ENCODE results near the gene KLHDC3. TPM values are rescaled to one million over a fixed set of nuclear protein-coding genes. Genes with fewer than 3 reads are reported as not detected.

KLHDC3 gene
- total and polyA plus RNA-seq, 12 donors = 51.2 to 144 (median 110) TPM

DNA sequence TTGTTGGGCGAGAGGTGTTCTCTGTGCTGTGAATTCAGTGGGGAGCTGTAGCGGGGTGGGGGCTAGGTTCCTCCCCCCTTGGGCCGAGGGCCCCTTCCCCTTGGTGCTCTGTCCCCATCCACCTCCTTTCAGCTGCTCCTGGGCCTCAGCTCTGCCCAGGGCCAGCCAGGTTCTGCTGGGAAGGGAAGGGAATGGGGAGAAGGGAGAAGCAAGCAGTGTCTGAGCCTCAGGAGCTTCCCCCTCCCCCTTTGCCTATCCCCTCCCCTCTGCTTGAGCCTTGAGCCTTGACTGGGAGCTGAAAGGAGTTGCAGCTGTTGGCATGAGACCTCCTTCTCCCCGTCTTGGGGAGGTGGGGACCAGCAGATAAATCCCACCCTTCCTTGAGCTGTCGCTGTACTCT is 6.8 kb downstream of the KLHDC3 start:
- Histone ChIP-seq H3K4me1 (replicated peaks in 1 of 2) (peaks cover 25 to 45% of the 10 kb centered on the region in 2 donors), H3K4me3 (peak overlapping the region in 2 of 4 donors; percentile 76 to 99), H3K27ac (peak overlapping the region; percentile 77 to 97 (median 84)), H3K36me3 (replicated peaks in 1 of 2) (peaks cover 0 to 45% of the 10 kb centered on the region in 2 donors), H3K27me3 (no peaks in the 10 kb centered on the region), H3K9me3 (replicated peaks in 1 of 3) (no peaks in the 10 kb centered on the region)
- WGBS, 4 donors = 32 to 52% (median 48%) methylated on average over 4 to 5 of the region's 5 CpGs
- intact Hi-C loops (cut with DNase I) = no loop called here
- DNase-seq = peak in 1 of 7 donors; percentile 29
- TF ChIP-seq, protein P1, sequence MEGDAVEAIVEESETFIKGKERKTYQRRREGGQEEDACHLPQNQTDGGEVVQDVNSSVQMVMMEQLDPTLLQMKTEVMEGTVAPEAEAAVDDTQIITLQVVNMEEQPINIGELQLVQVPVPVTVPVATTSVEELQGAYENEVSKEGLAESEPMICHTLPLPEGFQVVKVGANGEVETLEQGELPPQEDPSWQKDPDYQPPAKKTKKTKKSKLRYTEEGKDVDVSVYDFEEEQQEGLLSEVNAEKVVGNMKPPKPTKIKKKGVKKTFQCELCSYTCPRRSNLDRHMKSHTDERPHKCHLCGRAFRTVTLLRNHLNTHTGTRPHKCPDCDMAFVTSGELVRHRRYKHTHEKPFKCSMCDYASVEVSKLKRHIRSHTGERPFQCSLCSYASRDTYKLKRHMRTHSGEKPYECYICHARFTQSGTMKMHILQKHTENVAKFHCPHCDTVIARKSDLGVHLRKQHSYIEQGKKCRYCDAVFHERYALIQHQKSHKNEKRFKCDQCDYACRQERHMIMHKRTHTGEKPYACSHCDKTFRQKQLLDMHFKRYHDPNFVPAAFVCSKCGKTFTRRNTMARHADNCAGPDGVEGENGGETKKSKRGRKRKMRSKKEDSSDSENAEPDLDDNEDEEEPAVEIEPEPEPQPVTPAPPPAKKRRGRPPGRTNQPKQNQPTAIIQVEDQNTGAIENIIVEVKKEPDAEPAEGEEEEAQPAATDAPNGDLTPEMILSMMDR (IDR thresholded peaks at IDR 0.05) = no peak
- TF ChIP-seq POLR2A (IDR thresholded peaks at IDR 0.05) = no peak

DNA sequence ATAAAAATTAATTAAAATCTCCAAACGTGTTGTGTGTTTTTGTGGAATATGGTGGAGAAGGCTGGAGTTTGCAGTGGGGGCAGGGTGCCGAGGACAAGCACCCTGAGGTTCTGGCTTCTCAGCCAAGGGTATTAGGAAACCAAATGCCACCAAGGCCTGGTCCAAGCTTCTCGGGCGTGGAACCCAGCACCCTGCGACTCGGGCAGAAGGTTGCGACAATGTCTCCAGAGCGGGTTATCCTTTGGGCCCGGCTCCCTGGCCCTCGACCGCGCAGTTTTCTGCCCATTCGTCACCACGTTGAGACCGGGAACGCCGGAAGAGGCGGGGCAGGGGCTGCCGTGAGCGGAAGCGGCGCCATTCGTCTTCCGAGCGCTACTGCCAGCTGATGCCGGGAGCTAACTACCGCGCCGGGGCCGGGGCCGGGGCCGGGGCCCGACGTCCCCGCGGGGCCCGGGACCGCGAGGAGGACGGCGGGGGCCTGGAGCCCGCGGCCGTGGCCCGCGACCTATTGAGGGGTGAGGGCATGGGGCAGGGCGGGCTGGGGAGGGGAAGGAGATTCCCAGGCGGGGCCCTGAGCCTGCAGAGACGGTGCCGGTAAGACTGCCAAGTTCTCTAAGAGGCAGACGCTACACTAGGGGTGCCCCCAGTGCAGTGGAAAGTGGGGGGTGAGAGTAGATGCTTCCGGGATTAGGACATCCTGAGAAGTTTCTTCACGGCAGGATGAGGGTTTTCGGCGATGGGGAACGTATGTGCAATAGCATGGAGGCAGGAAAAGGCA is 7.4 kb downstream of the KLHDC3 start, which contains the start of gene RRP36:
Gene RRP36 (plus strand): TSS at position 354 of the 778 bp plus-strand sequence. CDS start 32 bp downstream, at position 386.
- intact Hi-C loops (cut with DNase I) = no loop called here
- H3K4me1 ChIP-seq (replicated peaks in 1 of 2) = peaks cover 19 to 38% of the 10 kb centered on the region in 2 donors
- no peaks in the 10 kb centered on the region for H3K27me3 ChIP-seq
- peaks cover 0 to 51% of the 10 kb centered on the region in 2 donors for H3K36me3 ChIP-seq (replicated peaks in 1 of 2)
- H3K4me3 ChIP-seq = peak within 1 kb of the TSS; percentile 76 to 99 (median 91)
- H3K27ac ChIP-seq = peak within 1 kb of the TSS; percentile 77 to 97 (median 84)
- TF ChIP-seq, protein P1 (IDR thresholded peaks at IDR 0.05) = no peak
- peak in 1 of 2 donors; percentile 57 for TF ChIP-seq POLR2A (IDR thresholded peaks at IDR 0.05)
- DNase-seq = peak; percentile 78 to 86 (median 82)
- no peaks in the 10 kb centered on the region for H3K9me3 ChIP-seq (replicated peaks in 1 of 3)
- 1% methylated on average over 19 to 56 of the region's 56 CpGs for WGBS, 4 donors

DNA sequence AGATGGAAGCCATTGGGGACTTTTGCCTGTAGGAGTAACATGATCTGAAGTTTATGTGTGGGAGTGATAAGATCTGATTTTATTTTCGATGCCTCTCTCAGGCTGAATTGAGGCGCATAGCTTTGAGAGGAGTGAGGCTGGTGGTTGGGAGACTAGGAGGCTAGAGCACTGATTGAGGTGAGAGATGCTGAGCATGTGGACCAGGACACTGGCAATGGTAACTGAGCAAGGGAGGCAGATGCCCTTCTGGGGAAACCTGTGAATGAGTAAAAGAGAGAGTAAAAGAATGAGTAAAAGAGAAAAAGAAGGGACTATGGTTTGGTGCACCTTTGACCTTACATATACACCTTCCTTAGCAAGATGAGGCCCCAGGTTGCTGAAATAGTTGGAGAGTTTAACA is 10.4 kb downstream of the KLHDC3 start:
- WGBS, 4 donors = 84 to 100% (median 95%) methylated on average over 2 of the region's 2 CpGs
- Histone ChIP-seq H3K9me3 (replicated peaks in 1 of 3) (no peaks in the 10 kb centered on the region), H3K27me3 (no peaks in the 10 kb centered on the region), H3K36me3 (replicated peaks in 1 of 2) (peaks cover 0 to 56% of the 10 kb centered on the region in 2 donors), H3K4me3 (no peak overlapping the region), H3K27ac (no peak overlapping the region), H3K4me1 (replicated peaks in 1 of 2) (peaks cover 10 to 28% of the 10 kb centered on the region in 2 donors)
- DNase-seq = no peak
- intact Hi-C loops (cut with DNase I) = no loop called here
- TF ChIP-seq, protein P1 (IDR thresholded peaks at IDR 0.05) = no peak
- no peak for TF ChIP-seq POLR2A (IDR thresholded peaks at IDR 0.05)

DNA sequence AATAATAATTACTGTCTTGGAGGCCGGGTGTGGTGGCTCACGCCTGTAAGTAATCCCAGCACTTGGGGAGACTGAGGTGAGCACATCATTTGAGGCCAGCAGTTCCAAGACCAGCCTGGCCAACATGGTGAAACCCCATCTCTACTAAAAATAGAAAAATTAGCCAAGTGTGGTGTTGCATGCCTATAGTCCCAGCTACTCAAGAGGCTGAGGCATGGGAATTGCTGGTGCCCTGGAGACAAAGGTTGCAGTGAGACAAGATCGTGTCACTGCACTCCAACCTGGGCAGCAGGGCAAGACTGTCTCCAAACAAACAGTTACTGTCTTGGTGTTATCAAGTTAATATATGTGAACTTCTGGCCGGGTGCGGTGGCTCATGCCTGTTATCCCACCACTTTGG is 12.3 kb downstream of the KLHDC3 start:
- Histone ChIP-seq H3K4me1 (replicated peaks in 1 of 2) (peaks cover 4 to 21% of the 10 kb centered on the region in 2 donors), H3K27me3 (no peaks in the 10 kb centered on the region), H3K36me3 (replicated peaks in 1 of 2) (peaks cover 0 to 62% of the 10 kb centered on the region in 2 donors), H3K27ac (no peak overlapping the region), H3K4me3 (no peak overlapping the region), H3K9me3 (replicated peaks in 1 of 3) (no peaks in the 10 kb centered on the region)
- DNase-seq = no peak
- WGBS, 4 donors = 85 to 96% (median 94%) methylated on average over 5 of the region's 5 CpGs
- intact Hi-C loops (cut with DNase I) = no loop called here
- no peak for TF ChIP-seq POLR2A (IDR thresholded peaks at IDR 0.05)
- TF ChIP-seq, protein P1 (IDR thresholded peaks at IDR 0.05) = no peak
